Measurements from ENCODE around the gene REPS1.
"Not testable (repeated sequence)": the region's sequence is repeated elsewhere in the genome, so short reads cannot be mapped to it uniquely, and the experiment has no call there.

REPS1 gene

GRCh38 chr6:138970159-138970558 is 17.9 kb downstream of the REPS1 start:
- DNase-seq: no peak

- DNase-seq: no peak
Observed at GRCh38 chr6:138966870-138967269, 21.2 kb downstream of the REPS1 start.

- no peak for DNase-seq
Observed at GRCh38 chr6:138965971-138966370, 22.1 kb downstream of the REPS1 start.

GRCh38 chr6:138965291-138965874 is 22.7 kb downstream of the REPS1 start:
- no peak for DNase-seq

GRCh38 chr6:138964012-138964411 is 24.0 kb downstream of the REPS1 start:
- no peak for DNase-seq

- no peak for DNase-seq
Observed at GRCh38 chr6:138963531-138963930, 24.5 kb downstream of the REPS1 start.

- no peak for DNase-seq
Observed at GRCh38 chr6:138963119-138963518, 24.9 kb downstream of the REPS1 start.

- no peak for DNase-seq
Observed at GRCh38 chr6:138959521-138959920, 28.5 kb downstream of the REPS1 start.

- DNase-seq: no peak
Observed at GRCh38 chr6:138958595-138958994, 29.5 kb downstream of the REPS1 start.

GRCh38 chr6:138957903-138958302 is 30.1 kb downstream of the REPS1 start:
- DNase-seq: no peak

GRCh38 chr6:138957484-138957883 is 30.6 kb downstream of the REPS1 start:
- no peak for DNase-seq

- no peak for DNase-seq
Observed at GRCh38 chr6:138956244-138956924, 31.7 kb downstream of the REPS1 start.

GRCh38 chr6:138955262-138955661 is 32.8 kb downstream of the REPS1 start:
- DNase-seq: no peak

- DNase-seq: no peak
Observed at GRCh38 chr6:138953451-138953850, 34.6 kb downstream of the REPS1 start.

- no peak for DNase-seq
Observed at GRCh38 chr6:138948546-138949179, 39.4 kb downstream of the REPS1 start.

- no peak for DNase-seq
Observed at GRCh38 chr6:138948004-138948403, 40.0 kb downstream of the REPS1 start.

GRCh38 chr6:138945354-138945753 is 42.7 kb downstream of the REPS1 start:
- DNase-seq: no peak

- peak; percentile 32 for DNase-seq
Observed at GRCh38 chr6:138944412-138944811, 43.6 kb downstream of the REPS1 start.

GRCh38 chr6:138943089-138943625 is 44.9 kb downstream of the REPS1 start:
- no peak for DNase-seq

GRCh38 chr6:138936873-138937272 is 51.2 kb downstream of the REPS1 start:
- not testable (repeated sequence) for DNase-seq

GRCh38 chr6:138931660-138932059 is 56.4 kb downstream of the REPS1 start:
- DNase-seq: no peak

- no peak for DNase-seq
Observed at GRCh38 chr6:138926579-138926978, 61.5 kb downstream of the REPS1 start.

GRCh38 chr6:138925806-138926205 is 62.2 kb downstream of the REPS1 start:
- no peak for DNase-seq

GRCh38 chr6:138923561-138923960 is 64.5 kb downstream of the REPS1 start:
- DNase-seq: no peak
